ENCODE data around the gene COL11A2.

DNA sequence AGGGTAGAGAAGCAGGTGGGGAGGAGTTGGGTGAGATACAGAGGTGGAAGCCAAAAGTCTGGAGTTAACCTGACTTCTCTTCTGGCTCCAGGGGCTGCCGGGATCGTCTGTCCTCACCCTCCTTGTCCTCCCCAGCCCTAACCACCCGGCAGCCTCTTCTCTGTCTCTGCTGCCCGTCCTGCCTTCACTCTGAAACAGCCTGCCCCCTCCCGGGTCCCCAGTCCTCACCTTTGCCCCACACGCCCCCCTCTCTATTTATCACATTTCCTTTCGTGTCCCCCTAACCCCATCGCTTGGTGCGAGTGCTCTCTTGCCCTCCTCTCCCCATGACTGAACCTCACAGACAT, 21.7 kb upstream of the COL11A2 start:
- TF ChIP-seq, protein P1, sequence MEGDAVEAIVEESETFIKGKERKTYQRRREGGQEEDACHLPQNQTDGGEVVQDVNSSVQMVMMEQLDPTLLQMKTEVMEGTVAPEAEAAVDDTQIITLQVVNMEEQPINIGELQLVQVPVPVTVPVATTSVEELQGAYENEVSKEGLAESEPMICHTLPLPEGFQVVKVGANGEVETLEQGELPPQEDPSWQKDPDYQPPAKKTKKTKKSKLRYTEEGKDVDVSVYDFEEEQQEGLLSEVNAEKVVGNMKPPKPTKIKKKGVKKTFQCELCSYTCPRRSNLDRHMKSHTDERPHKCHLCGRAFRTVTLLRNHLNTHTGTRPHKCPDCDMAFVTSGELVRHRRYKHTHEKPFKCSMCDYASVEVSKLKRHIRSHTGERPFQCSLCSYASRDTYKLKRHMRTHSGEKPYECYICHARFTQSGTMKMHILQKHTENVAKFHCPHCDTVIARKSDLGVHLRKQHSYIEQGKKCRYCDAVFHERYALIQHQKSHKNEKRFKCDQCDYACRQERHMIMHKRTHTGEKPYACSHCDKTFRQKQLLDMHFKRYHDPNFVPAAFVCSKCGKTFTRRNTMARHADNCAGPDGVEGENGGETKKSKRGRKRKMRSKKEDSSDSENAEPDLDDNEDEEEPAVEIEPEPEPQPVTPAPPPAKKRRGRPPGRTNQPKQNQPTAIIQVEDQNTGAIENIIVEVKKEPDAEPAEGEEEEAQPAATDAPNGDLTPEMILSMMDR (IDR thresholded peaks at IDR 0.05): no peak
- TF ChIP-seq POLR2A (IDR thresholded peaks at IDR 0.05): no peak

All from vagina (tissue), 2 donors.